GM12878 (cell line): ENCODE results near the gene TPCN2. TPM values are rescaled to one million over a fixed set of nuclear protein-coding genes. Genes with fewer than 3 reads are reported as not detected.

Experiments
- ATAC-seq: fragments of 200-7000 bp; cut with Tn5 transposase; 3 replicates; pipeline ENCODE4 v1.9.1; 2020; ENCODE audit warnings: mild to moderate bottlenecking, moderate library complexity
- BruUV-seq: library from RNA; stranded (reverse); fragments of 400-500 nt; replicated peaks from 2 replicates; lab custom pipeline; 2021; lab: Mats Ljungman, UMichigan
- CTCF ChIA-PET: fragments of 300-600 bp; sonication (Branson Sonifier 250); formaldehyde crosslinking; extraction: SDS; loops from one replicate; lab custom pipeline; 2021; ENCODE audit warnings: inconsistent platforms; lab: Yijun Ruan, JAX
- POLR2A ChIA-PET: fragments of 350-600 bp; formaldehyde crosslinking; extraction: SDS; loops from one replicate; lab custom pipeline; 2021; ENCODE audit warnings: inconsistent platforms; lab: Charles Lee
- RAD21 ChIA-PET: fragments of 300-600 bp; sonication (Branson Sonifier 250); formaldehyde crosslinking; loops from one replicate; lab custom pipeline; 2023; ENCODE audit warnings: antibody characterized with exemption; ENCODE audit not compliant: unreplicated experiment; lab: Charles Lee
- SMC1A ChIA-PET: fragments of 300-600 bp; sonication (Branson Sonifier 250); formaldehyde crosslinking; loops from one replicate; lab custom pipeline; 2023; ENCODE audit not compliant: unreplicated experiment, uncharacterized antibody; lab: Charles Lee
- DNase-seq: peaks from one replicate; pipeline ENCODE4 v3.0.0-alpha.2; 2011; ENCODE audit warnings: low read depth, low spot score
- FAIRE-seq: peaks from 3 replicates; lab custom pipeline; 2011; peaks lifted over from hg19 to GRCh38; lab: Jason Lieb, UNC
- H2AFZ ChIP-seq: 2 replicates; pipeline ENCODE4 v1.6.0; 2011; ENCODE audit warnings: low read depth, low read length, control low read depth; ENCODE audit not compliant: control insufficient read depth
- H3K27ac ChIP-seq: 2 replicates; pipeline ENCODE4 v1.5.1; 2011; ENCODE audit warnings: control low read depth; ENCODE audit not compliant: control insufficient read depth, insufficient read depth
- H3K27me3 ChIP-seq, 2 experiments: replicated peaks in 1 of 2; 2 replicates each; pipeline versions ENCODE4 v1.6.0 to v1.6.1; 2011; ENCODE audit warnings: low read length in 1 of 2; ENCODE audit not compliant: control insufficient read depth in 2 of 2, insufficient read depth in 2 of 2
- H3K36me3 ChIP-seq, 2 experiments: 2 replicates each; pipeline ENCODE4 v1.5.1; 2011; ENCODE audit warnings: low read length in 1 of 2; ENCODE audit not compliant: control insufficient read depth in 2 of 2, insufficient read depth in 2 of 2
- H3K4me1 ChIP-seq: 2 replicates; pipeline ENCODE4 v1.6.1; 2011; ENCODE audit warnings: mild to moderate bottlenecking, low read length, moderate library complexity, mixed read lengths; ENCODE audit not compliant: control insufficient read depth, insufficient read depth
- H3K4me2 ChIP-seq: 2 replicates; pipeline ENCODE4 v1.6.0; 2011; ENCODE audit warnings: control low read depth; ENCODE audit not compliant: control insufficient read depth, insufficient read depth
- H3K4me3 ChIP-seq: fragments of 200-600 bp; sonication (generic); 2 replicates; pipeline ENCODE4 v1.5.1; 2016
- H3K79me2 ChIP-seq: 2 replicates; pipeline ENCODE4 v1.6.0; 2011; ENCODE audit warnings: low read length; ENCODE audit not compliant: control insufficient read depth, insufficient read depth
- H3K9ac ChIP-seq: 2 replicates; pipeline ENCODE4 v1.8.0; 2011; ENCODE audit warnings: low read length, control low read depth, mixed read lengths; ENCODE audit not compliant: control insufficient read depth, insufficient read depth
- H3K9me3 ChIP-seq: replicated peaks from 3 replicates; pipeline ENCODE4 v1.5.1; 2011; ENCODE audit warnings: mild to moderate bottlenecking, low read length; ENCODE audit not compliant: control insufficient read depth, insufficient read depth
- H4K20me1 ChIP-seq: 2 replicates; pipeline ENCODE4 v1.6.0; 2011; ENCODE audit not compliant: control insufficient read depth, insufficient read depth
- BACH1 ChIP-seq: fragments of 450-650 bp; IDR thresholded peaks from 2 replicates; pipeline ENCODE4 v1.6.1; 2017; ENCODE audit warnings: mild to moderate bottlenecking, borderline replicate concordance
- BCLAF1 ChIP-seq: fragments of 450-650 bp; IDR thresholded peaks from 2 replicates; pipeline ENCODE4 v1.6.1; 2017; ENCODE audit warnings: antibody characterized with exemption, mild to moderate bottlenecking, moderate library complexity
- BRCA1 ChIP-seq: IDR thresholded peaks from 2 replicates; pipeline ENCODE4 v1.6.1; 2011; ENCODE audit warnings: low read depth, low read length, improper control_type of control experiment
- EP300 ChIP-seq, 2 experiments: fragments of 150-350 bp in 1 of 2; IDR thresholded peaks; 2 replicates each; pipeline ENCODE4 v1.6.1; 2011 to 2012; ENCODE audit warnings: low read depth in 2 of 2, low read length in 2 of 2, borderline replicate concordance in 1 of 2, improper control_type of control experiment in 1 of 2, inconsistent platforms in 1 of 2; ENCODE audit not compliant: control insufficient read depth in 1 of 2
- FOXK2 ChIP-seq: fragments of 450-650 bp; IDR thresholded peaks from 2 replicates; pipeline ENCODE4 v1.6.1; 2017; ENCODE audit warnings: mild to moderate bottlenecking, moderate library complexity
- HDAC6 ChIP-seq: fragments of 200-600 bp; sonication (generic); IDR thresholded peaks from one replicate; pipeline ENCODE4 v1.8.0; 2017; ENCODE audit warnings: antibody characterized with exemption; ENCODE audit not compliant: unreplicated experiment
- IKZF2 ChIP-seq, 2 experiments: fragments of 450-650 bp; IDR thresholded peaks; 2 replicates each; pipeline ENCODE4 v1.6.1; 2017; ENCODE audit warnings: mild to moderate bottlenecking in 2 of 2, moderate library complexity in 2 of 2
- IRF4 ChIP-seq: IDR thresholded peaks from 2 replicates; pipeline ENCODE4 v1.6.1; 2011; ENCODE audit warnings: low read depth, low read length
- IRF5 ChIP-seq: fragments of 450-650 bp; IDR thresholded peaks from 2 replicates; pipeline ENCODE4 v1.6.1; 2017; ENCODE audit warnings: borderline replicate concordance
- KDM1A ChIP-seq: fragments of 200-600 bp; sonication (generic); IDR thresholded peaks from 2 replicates; pipeline ENCODE4 v1.6.1; 2016; ENCODE audit warnings: borderline replicate concordance
- KLF5 ChIP-seq: fragments of 450-650 bp; IDR thresholded peaks from 2 replicates; pipeline ENCODE4 v1.6.1; 2014; ENCODE audit warnings: mild to moderate bottlenecking; ENCODE audit not compliant: partially characterized antibody
- PAX5 ChIP-seq: IDR thresholded peaks from 2 replicates; pipeline ENCODE4 v1.6.1; 2011; ENCODE audit warnings: low read depth, low read length, borderline replicate concordance
- POU2F2 ChIP-seq: IDR thresholded peaks from 3 replicates; pipeline ENCODE4 v1.6.1; 2011; ENCODE audit warnings: low read depth, mild to moderate bottlenecking, low read length, borderline replicate concordance
- SIN3A ChIP-seq: IDR thresholded peaks from 2 replicates; pipeline ENCODE4 v1.6.1; 2012; ENCODE audit warnings: low read depth, low read length, improper control_type of control experiment
- STAT3 ChIP-seq: IDR thresholded peaks from 2 replicates; pipeline ENCODE4 v1.6.1; 2011; ENCODE audit warnings: low read depth, low read length, improper control_type of control experiment
- WGBS: methylation state at CpG from one replicate; pipeline ENCODE4 v1.1.6; 2016; ENCODE audit warnings: low lambda C conversion rate; ENCODE audit not compliant: insufficient replicate concordance, insufficient coverage; ENCODE audit errors: missing lambda C conversion rate; 5-methylcytosine and 5-hydroxymethylcytosine counted together
- in situ Hi-C: fragments of 300-500 bp; cut with MboI; formaldehyde crosslinking; loops from 9 replicates; pipeline ENCODE4 v1.14.3; 2018; ENCODE audit warnings: mixed read lengths
- intact Hi-C: fragments of 100-400 bp; cut with micrococcal nuclease; formaldehyde crosslinking; loops from one replicate; pipeline ENCODE4 v1.14.2; 2022; ENCODE audit not compliant: unreplicated experiment
- polyA plus RNA-seq, 11 experiments: library from polyadenylated mRNA; depleted of rRNA in 4 of 11; unstranded in 6 of 11; stranded (reverse) in 5 of 11; fragments of >200 nt; fragmentation: Nextera tagmentation in 4 of 11; fragmentation: Illumina TruSeq in 1 of 11; extraction: Ambion mirVana in 4 of 11; extraction: Trizol in 1 of 11; gene quantifications; 1 replicate in 1 of 11; 2 replicates in 10 of 11; pipeline versions ENCODE4 v1.2.1 to v1.2.3, GENCODE V29; 2011 to 2016; ENCODE audit warnings: inconsistent platforms in 2 of 11, missing spikeins in 2 of 11, low read depth in 1 of 11
- total RNA-seq, 4 experiments: library from RNA; depleted of rRNA in 3 of 4; stranded (reverse); fragments of >200 nt in 3 of 4; fragmentation: Illumina TruSeq in 1 of 4; extraction: Trizol in 1 of 4; gene quantifications; 2 replicates each; pipeline versions ENCODE4 v1.2.1 to v1.2.3, GENCODE V29; 2013 to 2021

TPCN2 gene
- total and polyA plus RNA-seq, 10 of the 15 experiments (the other 5 are each of a cell fraction or from before 2014, with no cell fraction given), result 1.7 to 18.4 (median 8.4) TPM

- Histone ChIP-seq H3K27me3 (no peaks in the 10 kb centered on the region), H3K27ac (no peak overlapping the region), H3K9ac (no peak overlapping the region), H3K4me1 (peaks cover 12% of the 10 kb centered on the region), H3K36me3 (no peaks in the 10 kb centered on the region), H3K79me2 (no peaks in the 10 kb centered on the region), H3K9me3 (peaks cover 26% of the 10 kb centered on the region; the same call in 2 of the 3 replicates), H2AFZ (no peak overlapping the region), H3K4me3 (no peak overlapping the region), H3K4me2 (no peak overlapping the region), H4K20me1 (no peaks in the 10 kb centered on the region)
- intact Hi-C loops, result no loop called here
- no TSS peak for BruUV-seq
- ATAC-seq, result no peak
- ChIA-PET CTCF (interaction anchor here (0.8 to 1.8 kb wide), 2 partner anchors 8 to 99 kb away, joined by 3 to 4 read pairs; no protein-coding TSS in a partner anchor), POLR2A (no interaction called here), RAD21 (no interaction called here), SMC1A (interaction anchor here (0.6 to 1.0 kb wide), 2 partner anchors 9 to 71 kb away, joined by 3 to 5 read pairs; no protein-coding TSS in a partner anchor)
- DNase-seq, result no peak
- TF ChIP-seq BACH1 (no peak), SIN3A (no peak), HDAC6 (no peak), FOXK2 (no peak), KLF5 (no peak), BRCA1 (no peak), IRF5 (no peak), KDM1A (no peak), PAX5 (no peak), BCLAF1 (no peak), POU2F2 (no peak), EP300 (IDR thresholded peaks at IDR 0.05; ENCODE audit: borderline replicate concordance in 1 of 2, control insufficient read depth in 1 of 2, low read depth in 2 of 2, low read length in 2 of 2) (no peak), IRF4 (no peak), IKZF2 (IDR thresholded peaks at IDR 0.05) (no peak), STAT3 (no peak)
- WGBS, result 46% methylated on average over 5 of the region's 5 CpGs
- in situ Hi-C loops, result no loop called here
- FAIRE-seq, result no peak
Observed at GRCh38 chr11:69140635-69141034, 91.9 kb downstream of the TPCN2 start.
